HEK293 (cell line): ENCODE data around the gene DENND6B.

ENCODE experiments used
- CTCF ChIP-seq: fragments of 450-650 bp; formaldehyde crosslinking; IDR thresholded peaks from 2 replicates; pipeline ENCODE4 v1.5.1; 2016; ENCODE audit warnings: missing biosample characterization, missing genetic modification characterization
- ZNF518A ChIP-seq: fragments of 450-650 bp; formaldehyde crosslinking; conservative IDR thresholded peaks from 2 replicates; pipeline ENCODE4 v1.5.1; 2016; ENCODE audit warnings: low read depth, missing biosample characterization, missing genetic modification characterization

- no peak for TF ChIP-seq ZNF518A
- peak; percentile 97 for TF ChIP-seq CTCF (tag by site-specific recombination)
Measured at GRCh38 chr22:50341977-50342650, 15.3 kb upstream of the DENND6B start.
